Natural killer cell (primary cell): Measurements from ENCODE around the gene PPP1R3F. TPM values are rescaled to one million over a fixed set of nuclear protein-coding genes. Genes with fewer than 3 reads are reported as not detected.
"Not testable (repeated sequence)": the region's sequence is repeated elsewhere in the genome, so short reads cannot be mapped to it uniquely, and the experiment has no call there.

Experiments used
- ATAC-seq, 3 donors: fragments of 150-1000 bp in 2 of 3; fragments of 200-7000 bp in 1 of 3; cut with Tn5 transposase; 1 replicate in 1 of 3; 2 replicates in 2 of 3; pipeline ENCODE4 v1.10.0; 2021; ENCODE audit warnings: mild to moderate bottlenecking in 2 of 3, moderate library complexity in 2 of 3
- DNase-seq, 2 donors: peaks; one replicate each; pipeline versions ENCODE4 v3.0.0 to v3.0.0-alpha.2; 2013 to 2021; ENCODE audit warnings: mixed read lengths in 1 of 2
- H3K27ac ChIP-seq: one replicate; pipeline ENCODE4 v1.5.1; 2013; ENCODE audit warnings: mild to moderate bottlenecking, low read length
- H3K27me3 ChIP-seq: one replicate; pipeline ENCODE4 v1.6.1; 2013; ENCODE audit warnings: low read length; ENCODE audit not compliant: control insufficient read depth, insufficient read depth
- H3K36me3 ChIP-seq: one replicate; pipeline ENCODE4 v1.6.1; 2013; ENCODE audit warnings: low read length; ENCODE audit not compliant: control insufficient read depth, insufficient read depth
- H3K4me1 ChIP-seq: one replicate; pipeline ENCODE4 v1.6.1; 2013; ENCODE audit warnings: low read length; ENCODE audit not compliant: control insufficient read depth, insufficient read depth
- H3K4me3 ChIP-seq: one replicate; pipeline ENCODE4 v1.5.1; 2013; ENCODE audit warnings: low read length
- H3K9me3 ChIP-seq: one replicate; pipeline ENCODE4 v1.6.1; 2013; ENCODE audit warnings: low read length; ENCODE audit not compliant: control insufficient read depth, insufficient read depth
- H3K27ac Mint-ChIP-seq, 2 donors: one replicate each; pipeline ENCODE4 v1.8.0; 2022; ENCODE audit warnings: mild to moderate bottlenecking in 2 of 2, mixed read lengths in 2 of 2, moderate library complexity in 1 of 2
- H3K27me3 Mint-ChIP-seq, 2 donors: one replicate each; pipeline ENCODE4 v1.8.0; 2022; ENCODE audit warnings: low read depth in 2 of 2, mixed read lengths in 2 of 2
- H3K36me3 Mint-ChIP-seq: one replicate; pipeline ENCODE4 v1.8.0; 2022; ENCODE audit warnings: mixed read lengths
- H3K4me1 Mint-ChIP-seq, 2 donors: one replicate each; pipeline ENCODE4 v1.8.0; 2022; ENCODE audit warnings: mixed read lengths in 2 of 2
- H3K4me3 Mint-ChIP-seq: one replicate; pipeline ENCODE4 v1.8.0; 2022; ENCODE audit warnings: mild to moderate bottlenecking, moderate library complexity, mixed read lengths
- H3K9me3 Mint-ChIP-seq, 2 donors: one replicate each; pipeline ENCODE4 v1.8.0; 2022; ENCODE audit warnings: mixed read lengths in 2 of 2
- WGBS: methylation state at CpG from one replicate; pipeline ENCODE4 v1.1.7; 2013; ENCODE audit warnings: missing lambda C conversion rate; ENCODE audit not compliant: insufficient coverage; 5-methylcytosine and 5-hydroxymethylcytosine counted together
- intact Hi-C: fragments of 100-400 bp; cut with micrococcal nuclease; formaldehyde crosslinking; loops from one replicate; pipeline ENCODE4 v1.14.2; 2022
- total RNA-seq, 4 donors: library from RNA; stranded (reverse); fragments of 120-200 nt in 1 of 4; gene quantifications; one replicate each; pipeline versions ENCODE4 v1.2.3 to v1.2.4, GENCODE V29; 2013 to 2022

PPP1R3F gene
- total RNA-seq, 3 donors from 2014 or later (not counting 1 experiment from before 2014, with no cell fraction given): 2.9 to 4.3 (median 3.6) TPM

- H3K9me3 Mint-ChIP-seq, H3K36me3 ChIP-seq, H3K27ac ChIP-seq, H3K4me3 Mint-ChIP-seq, H3K9me3 ChIP-seq, DNase-seq, H3K4me1 ChIP-seq, H3K27me3 Mint-ChIP-seq, ATAC-seq, H3K4me1 Mint-ChIP-seq, H3K36me3 Mint-ChIP-seq, H3K27ac Mint-ChIP-seq, H3K27me3 ChIP-seq, H3K4me3 ChIP-seq, intact Hi-C loops: not testable (repeated sequence)
- no CpG with 5 or more reads among the region's 27 CpGs for WGBS
Observed at GRCh38 chrX:49322266-49322665, 52.7 kb downstream of the PPP1R3F start.

GRCh38 chrX:49323735-49324134, 54.1 kb downstream of the PPP1R3F start:
- H3K27ac Mint-ChIP-seq, H3K36me3 Mint-ChIP-seq, H3K4me1 Mint-ChIP-seq, H3K4me3 Mint-ChIP-seq, DNase-seq, H3K4me1 ChIP-seq, H3K4me3 ChIP-seq, H3K36me3 ChIP-seq, H3K27ac ChIP-seq, intact Hi-C loops, H3K9me3 ChIP-seq, ATAC-seq, H3K27me3 Mint-ChIP-seq, H3K27me3 ChIP-seq, H3K9me3 Mint-ChIP-seq: not testable (repeated sequence)
- WGBS: no CpG with 5 or more reads among the region's 7 CpGs

- H3K4me3 Mint-ChIP-seq, H3K4me1 ChIP-seq, H3K4me3 ChIP-seq, ATAC-seq, H3K27me3 Mint-ChIP-seq, H3K36me3 Mint-ChIP-seq, H3K36me3 ChIP-seq, H3K9me3 ChIP-seq, H3K27me3 ChIP-seq, H3K27ac Mint-ChIP-seq, intact Hi-C loops, H3K27ac ChIP-seq, H3K9me3 Mint-ChIP-seq, H3K4me1 Mint-ChIP-seq, DNase-seq: not testable (repeated sequence)
- WGBS: no CpG with 5 or more reads among the region's 11 CpGs
Observed at GRCh38 chrX:49330421-49330820, 60.8 kb downstream of the PPP1R3F start.

- H3K36me3 ChIP-seq, H3K36me3 Mint-ChIP-seq, H3K27ac Mint-ChIP-seq, H3K27me3 ChIP-seq, H3K27me3 Mint-ChIP-seq, H3K4me3 Mint-ChIP-seq, DNase-seq, ATAC-seq, intact Hi-C loops, H3K4me1 Mint-ChIP-seq, H3K4me1 ChIP-seq, H3K9me3 Mint-ChIP-seq, H3K9me3 ChIP-seq, H3K4me3 ChIP-seq, H3K27ac ChIP-seq: not testable (repeated sequence)
- no CpG with 5 or more reads among the region's 16 CpGs for whole genome bisulfite sequencing
Observed at GRCh38 chrX:49331282-49331681, 61.7 kb downstream of the PPP1R3F start, which contains the start of gene GAGE13. GAGE13 (plus strand) TSS chrX:49331582; CDS start chrX:49332738, 1,156 bp downstream.

- not testable (repeated sequence) for H3K9me3 Mint-ChIP-seq, H3K4me1 Mint-ChIP-seq
- no CpG with 5 or more reads among the region's 26 CpGs for WGBS
Observed at GRCh38 chrX:49331841-49332240, 62.2 kb downstream of the PPP1R3F start.

More at GRCh38 chrX:49331841-49332240, 62.2 kb downstream of the PPP1R3F start:
- H3K36me3 Mint-ChIP-seq, H3K27me3 Mint-ChIP-seq, DNase-seq, H3K9me3 ChIP-seq, H3K4me1 ChIP-seq, H3K27ac ChIP-seq, H3K27ac Mint-ChIP-seq, intact Hi-C loops, ATAC-seq, H3K27me3 ChIP-seq, H3K4me3 ChIP-seq, H3K36me3 ChIP-seq, H3K4me3 Mint-ChIP-seq: not testable (repeated sequence)

Other genes with a start within 250 kb of the PPP1R3F start
- 10 to 100 TPM; 43.8 to 57.5 (median 43.9) TPM for gene TFE3, start 226.4 kb upstream of the PPP1R3F start, total RNA-seq
- 10 to 100 TPM; 12.5 to 14.2 (median 13.0) TPM for gene CCDC120, start 210.8 kb upstream of the PPP1R3F start, total RNA-seq
- 10 to 100 TPM; 18.1 to 24.8 (median 19.9) TPM for gene PRAF2, start 195.8 kb upstream of the PPP1R3F start, total RNA-seq
- 100 to 1,000 TPM; 116 to 142 (median 134) TPM for gene WDR45, start 189.9 kb upstream of the PPP1R3F start, total RNA-seq
- 10 to 100 TPM; 22.4 to 26.0 (median 25.3) TPM for gene GPKOW, start 146.1 kb upstream of the PPP1R3F start, total RNA-seq
- gene MAGIX, start 107.0 kb upstream of the PPP1R3F start, total RNA-seq: 1 to 10 TPM in 2 of 3 donors, under 1 TPM in 1; 1.00 to 1.7 (median 1.2) TPM
- gene PLP2, start 97.9 kb upstream of the PPP1R3F start, total RNA-seq: 10 to 100 TPM; 29.3 to 69.7 (median 34.8) TPM
- 1 to 10 TPM; 6.2 to 7.9 (median 6.3) TPM for gene PRICKLE3, start 83.4 kb upstream of the PPP1R3F start, total RNA-seq
- gene SYP, start 69.6 kb upstream of the PPP1R3F start, total RNA-seq: 1 to 10 TPM in 1 of 3 donors, under 1 TPM in 2; 0.36 to 1.0 (median 0.80) TPM
- gene CACNA1F, start 36.5 kb upstream of the PPP1R3F start, total RNA-seq: 1 to 10 TPM in 1 of 3 donors, under 1 TPM in 2; 0.48 to 1.1 (median 0.66) TPM
- 10 to 100 TPM; 19.6 to 22.8 (median 22.1) TPM for gene CCDC22, start 34.3 kb upstream of the PPP1R3F start, total RNA-seq
- under 1 TPM; 0.09 to 0.32 (median 0.20) TPM for gene FOXP3, start 5.1 kb upstream of the PPP1R3F start, total RNA-seq
- not detected for gene GAGE10, start 33.9 kb downstream of the PPP1R3F start, total RNA-seq
- gene GAGE12J, start 52.2 kb downstream of the PPP1R3F start, total RNA-seq: not detected
- gene GAGE13, start 61.8 kb downstream of the PPP1R3F start, total RNA-seq: not detected